Breast epithelium (tissue), 4 donors: ENCODE data around the gene TLCD3A. TPM values are rescaled to one million over a fixed set of nuclear protein-coding genes. Genes with fewer than 3 reads are reported as not detected.

Experiments
- DNase-seq, 2 donors: peaks; one replicate each; pipeline ENCODE4 v3.0.0-alpha.2; 2019; ENCODE audit warnings: low spot score in 2 of 2
- H3K27ac ChIP-seq, 2 donors: fragments of 200-600 bp; sonication (generic) in 1 of 2; one replicate each; pipeline ENCODE4 v1.5.1; 2016 to 2019; ENCODE audit warnings: mild to moderate bottlenecking in 1 of 2
- H3K27me3 ChIP-seq, 2 donors: fragments of 200-600 bp; sonication (generic) in 1 of 2; one replicate each; pipeline versions ENCODE4 v1.5.1 to v1.6.0; 2017 to 2019; ENCODE audit warnings: control low read depth in 1 of 2, mild to moderate bottlenecking in 1 of 2
- H3K36me3 ChIP-seq: fragments of 200-600 bp; one replicate; pipeline ENCODE4 v1.5.1; 2019
- H3K4me1 ChIP-seq, 2 donors: fragments of 200-600 bp; sonication (generic); one replicate each; pipeline ENCODE4 v1.5.1; 2016 to 2019; ENCODE audit warnings: control low read depth in 1 of 2
- H3K4me3 ChIP-seq, 3 donors: fragments of 200-600 bp; sonication (generic); 1 replicate in 2 of 3; 2 replicates in 1 of 3; pipeline ENCODE4 v1.5.1; 2016 to 2019; ENCODE audit warnings: mild to moderate bottlenecking in 3 of 3, moderate library complexity in 2 of 3
- H3K9me3 ChIP-seq, 2 donors: fragments of 200-600 bp; sonication (generic) in 1 of 2; one replicate each; pipeline ENCODE4 v1.5.1; 2016 to 2019; ENCODE audit warnings: control low read depth in 1 of 2
- POLR2A ChIP-seq: fragments of 450-650 bp; IDR thresholded peaks from one replicate; pipeline ENCODE4 v1.6.1; 2016; ENCODE audit warnings: antibody characterized with exemption, mild to moderate bottlenecking, moderate library complexity
- POLR2AphosphoS5 ChIP-seq, 3 donors: sonication (generic); formaldehyde crosslinking; IDR thresholded peaks; one replicate each; pipeline ENCODE4 v1.6.1; 2017; ENCODE audit warnings: antibody characterized with exemption in 3 of 3
- intact Hi-C: fragments of 100-400 bp; cut with DNase I; formaldehyde crosslinking; loops from one replicate; pipeline ENCODE4 v1.15.1; 2023; ENCODE audit warnings: low total_unique reads
- total RNA-seq, 3 donors: library from RNA; depleted of rRNA; stranded (reverse); fragments of >200 nt; gene quantifications; one replicate each; pipeline ENCODE4 v1.1.0, GENCODE V29; 2016
- TF ChIP-seq, protein P1 (sequence below), 3 donors: fragments of 450-650 bp; IDR thresholded peaks; one replicate each; pipeline ENCODE4 v1.5.1; 2016 to 2017; ENCODE audit warnings: antibody characterized with exemption in 3 of 3, mild to moderate bottlenecking in 3 of 3, moderate library complexity in 3 of 3

Gene TLCD3A
- total RNA-seq, 3 donors from 2014 or later: 5.0 to 5.9 (median 5.6) TPM

DNA sequence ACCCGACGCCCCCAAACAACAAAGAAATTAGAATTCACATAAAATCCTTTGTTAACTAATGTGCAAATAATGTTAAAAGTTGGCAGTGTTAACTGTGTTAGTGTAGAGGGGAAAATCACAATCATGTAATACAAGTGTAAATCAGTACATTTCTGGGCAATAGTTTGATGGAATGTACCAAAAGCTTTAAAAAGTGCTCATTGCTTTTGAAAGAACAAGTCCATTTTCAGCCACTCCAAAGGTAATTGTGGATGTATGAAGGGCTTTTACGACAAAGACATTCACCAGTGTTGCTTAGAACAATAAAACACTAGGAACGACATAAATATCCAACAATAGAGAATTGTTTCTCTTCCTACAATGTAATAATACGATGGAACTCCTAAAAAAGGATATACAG, 40.6 kb downstream of the TLCD3A start:
- no peak for DNase-seq
- Histone ChIP-seq H3K4me3 (no peak overlapping the region), H3K9me3 (no peaks in the 10 kb centered on the region), H3K27me3 (no peaks in the 10 kb centered on the region), H3K27ac (no peak overlapping the region), H3K36me3 (peaks cover 3% of the 10 kb centered on the region), H3K4me1 (no peaks in the 10 kb centered on the region)
- no peak for TF ChIP-seq POLR2A
- TF ChIP-seq, protein P1, sequence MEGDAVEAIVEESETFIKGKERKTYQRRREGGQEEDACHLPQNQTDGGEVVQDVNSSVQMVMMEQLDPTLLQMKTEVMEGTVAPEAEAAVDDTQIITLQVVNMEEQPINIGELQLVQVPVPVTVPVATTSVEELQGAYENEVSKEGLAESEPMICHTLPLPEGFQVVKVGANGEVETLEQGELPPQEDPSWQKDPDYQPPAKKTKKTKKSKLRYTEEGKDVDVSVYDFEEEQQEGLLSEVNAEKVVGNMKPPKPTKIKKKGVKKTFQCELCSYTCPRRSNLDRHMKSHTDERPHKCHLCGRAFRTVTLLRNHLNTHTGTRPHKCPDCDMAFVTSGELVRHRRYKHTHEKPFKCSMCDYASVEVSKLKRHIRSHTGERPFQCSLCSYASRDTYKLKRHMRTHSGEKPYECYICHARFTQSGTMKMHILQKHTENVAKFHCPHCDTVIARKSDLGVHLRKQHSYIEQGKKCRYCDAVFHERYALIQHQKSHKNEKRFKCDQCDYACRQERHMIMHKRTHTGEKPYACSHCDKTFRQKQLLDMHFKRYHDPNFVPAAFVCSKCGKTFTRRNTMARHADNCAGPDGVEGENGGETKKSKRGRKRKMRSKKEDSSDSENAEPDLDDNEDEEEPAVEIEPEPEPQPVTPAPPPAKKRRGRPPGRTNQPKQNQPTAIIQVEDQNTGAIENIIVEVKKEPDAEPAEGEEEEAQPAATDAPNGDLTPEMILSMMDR (IDR thresholded peaks at IDR 0.05): no peak
- no peak for TF ChIP-seq POLR2AphosphoS5 (IDR thresholded peaks at IDR 0.05)
- intact Hi-C loops: no loop called here

DNA sequence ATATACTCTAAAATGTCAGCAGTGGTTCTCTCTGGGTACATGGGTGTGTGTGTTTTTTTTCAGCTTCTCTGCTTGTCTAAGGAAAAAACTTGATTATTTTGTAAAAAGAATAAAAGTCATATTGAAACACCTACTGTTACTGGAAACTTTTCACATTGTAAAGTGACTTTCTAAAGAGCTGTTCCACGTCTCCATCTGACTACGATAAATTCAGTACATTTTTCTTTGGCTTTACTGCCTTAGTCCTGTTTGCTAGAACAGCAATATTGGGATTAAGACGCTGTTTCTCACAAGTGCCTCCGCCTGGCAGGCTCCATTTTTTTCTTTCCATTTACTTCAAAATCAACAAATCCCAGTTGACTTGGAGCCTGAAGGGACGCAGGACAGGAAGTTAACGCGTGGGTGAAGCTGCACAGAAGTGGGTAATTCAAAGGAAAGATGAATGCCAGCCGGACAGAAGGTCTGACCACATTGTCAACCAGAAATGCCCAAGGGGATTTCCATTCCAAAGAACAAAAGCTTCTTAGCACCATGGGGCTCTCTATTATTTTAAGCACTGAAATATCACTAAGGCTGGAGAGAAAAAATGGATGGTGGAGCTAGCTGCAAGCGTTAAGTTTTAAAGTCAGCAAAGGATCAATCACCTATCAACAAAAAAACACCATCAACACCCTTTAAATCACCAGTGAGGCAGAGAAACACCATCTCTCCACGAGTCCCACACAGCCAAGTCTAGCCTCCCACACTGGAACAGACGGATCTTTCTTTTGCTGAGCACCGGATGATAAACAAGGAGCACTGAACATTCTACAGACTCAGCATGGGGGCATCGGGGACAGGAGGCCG, 41.3 kb downstream of the TLCD3A start:
- DNase-seq: no peak
- Histone ChIP-seq H3K27ac (no peak overlapping the region), H3K36me3 (peaks cover 3% of the 10 kb centered on the region), H3K4me1 (no peaks in the 10 kb centered on the region), H3K27me3 (no peaks in the 10 kb centered on the region), H3K9me3 (no peaks in the 10 kb centered on the region), H3K4me3 (no peak overlapping the region)
- intact Hi-C loops: no loop called here
- TF ChIP-seq, protein P1 (IDR thresholded peaks at IDR 0.05): no peak
- TF ChIP-seq POLR2AphosphoS5 (IDR thresholded peaks at IDR 0.05): no peak
- no peak for TF ChIP-seq POLR2A

DNA sequence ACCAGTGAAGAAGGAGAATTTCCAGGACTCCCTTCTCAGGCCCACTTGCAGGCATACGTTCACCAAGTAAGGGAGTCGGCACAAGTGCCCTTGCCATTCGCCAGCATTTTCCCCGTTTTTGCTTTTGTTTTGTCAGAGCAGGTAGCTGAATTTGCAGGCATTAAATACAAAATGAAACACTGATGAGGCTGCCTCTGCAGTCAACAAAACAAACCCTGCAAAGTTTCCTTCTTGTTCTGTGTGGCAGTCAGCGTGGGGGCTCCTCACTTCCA, 41.9 kb downstream of the TLCD3A start:
- H3K27ac ChIP-seq: no peak overlapping the region
- no peak for TF ChIP-seq POLR2A
- no peak for DNase-seq

DNA sequence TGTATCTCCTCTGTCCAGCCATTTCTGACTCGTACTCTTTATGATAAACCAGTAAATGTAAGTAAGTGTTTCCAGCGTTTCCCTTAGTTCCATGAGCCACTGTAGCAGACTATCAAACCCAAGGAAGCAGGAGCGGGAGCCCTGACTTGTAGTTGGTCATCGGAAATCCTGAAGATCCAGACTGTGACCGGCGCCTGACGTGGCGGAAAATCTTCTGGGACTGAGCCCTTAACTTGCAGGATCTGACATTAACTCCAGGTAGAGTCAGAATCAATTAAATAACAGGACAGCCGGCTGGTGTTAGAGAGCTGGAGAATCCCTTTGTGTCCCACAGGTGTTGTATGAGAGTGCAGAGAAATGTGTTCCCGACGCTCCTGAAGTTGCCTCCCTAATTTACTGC, 45.7 kb downstream of the TLCD3A start:
- intact Hi-C loops: no loop called here
- DNase-seq: no peak
- Histone ChIP-seq H3K4me1 (peaks cover 2 to 3% of the 10 kb centered on the region in 2 donors), H3K4me3 (no peak overlapping the region), H3K27ac (no peak overlapping the region), H3K36me3 (no peaks in the 10 kb centered on the region), H3K9me3 (no peaks in the 10 kb centered on the region), H3K27me3 (no peaks in the 10 kb centered on the region)
- TF ChIP-seq POLR2AphosphoS5 (IDR thresholded peaks at IDR 0.05): no peak
- no peak for TF ChIP-seq POLR2A
- TF ChIP-seq, protein P1 (IDR thresholded peaks at IDR 0.05): no peak

More for the DNA sequence above, 41.9 kb downstream of the TLCD3A start:
- no peaks in the 10 kb centered on the region for H3K4me1 ChIP-seq
- no peaks in the 10 kb centered on the region for H3K9me3 ChIP-seq
- peaks cover 3% of the 10 kb centered on the region for H3K36me3 ChIP-seq
- H3K27me3 ChIP-seq: no peaks in the 10 kb centered on the region
- intact Hi-C loops: no loop called here
- no peak overlapping the region for H3K4me3 ChIP-seq

DNA sequence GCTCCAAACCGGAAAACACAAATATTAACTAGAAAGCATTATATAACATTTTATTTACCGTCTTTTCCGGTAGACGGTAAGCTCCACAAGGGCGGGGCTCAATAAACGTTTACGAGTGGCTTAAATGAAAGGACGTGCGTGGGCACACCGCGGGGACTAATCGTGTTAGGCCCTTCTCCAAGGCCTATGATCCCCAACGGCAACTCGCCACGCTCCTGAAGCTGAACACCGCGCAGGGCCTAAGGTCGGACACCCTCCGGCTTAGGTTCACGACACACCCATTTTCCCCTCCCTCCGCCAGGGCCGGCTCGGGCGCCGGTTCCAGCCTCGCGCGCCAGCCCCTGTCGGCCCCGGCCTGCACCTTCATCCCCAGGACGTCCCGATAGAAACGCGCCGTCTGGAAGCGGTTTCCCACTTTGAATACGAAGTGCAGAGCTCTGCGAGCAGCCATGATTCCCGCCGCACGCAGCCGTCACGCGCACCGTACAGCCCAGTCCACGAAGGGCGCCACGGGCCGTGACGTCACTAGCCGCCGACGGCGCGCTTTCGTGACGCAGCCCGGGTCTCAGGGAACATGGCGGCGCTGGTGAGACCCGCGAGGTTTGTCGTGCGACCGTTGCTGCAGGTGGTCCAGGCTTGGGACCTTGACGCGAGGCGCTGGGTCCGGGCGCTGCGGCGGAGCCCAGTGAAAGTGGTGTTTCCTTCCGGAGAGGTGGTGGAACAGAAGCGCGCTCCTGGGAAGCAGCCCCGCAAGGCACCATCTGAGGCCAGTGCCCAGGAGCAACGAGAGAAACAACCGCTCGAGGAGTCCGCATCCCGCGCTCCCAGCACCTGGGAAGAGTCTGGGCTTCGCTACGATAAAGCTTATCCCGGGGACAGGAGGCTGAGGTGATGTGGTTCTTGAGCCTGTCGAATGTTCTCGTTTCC, 49.7 kb downstream of the TLCD3A start, which contains the start of the genes GLOD4 and MRM3:
GLOD4 (minus strand) TSS at position 476 of the 927 bp plus-strand sequence; CDS start at position 451, 25 bp downstream.
MRM3 (plus strand) TSS at position 549 of the 927 bp plus-strand sequence; CDS start at position 575, 26 bp downstream.
- Histone ChIP-seq H3K9me3 (no peaks in the 10 kb centered on the region), H3K36me3 (no peaks in the 10 kb centered on the region), H3K27me3 (no peaks in the 10 kb centered on the region), H3K27ac (peak within 1 kb of the TSS; percentile 88 to 93), H3K4me1 (peaks cover 4 to 18% of the 10 kb centered on the region in 2 donors), H3K4me3 (peak within 1 kb of the TSS; percentile 68 to 94 (median 79))
- TF ChIP-seq, protein P1 (IDR thresholded peaks at IDR 0.05): peak; percentile 34 to 51 (median 38)
- TF ChIP-seq POLR2AphosphoS5 (IDR thresholded peaks at IDR 0.05): peak; percentile 98
- TF ChIP-seq POLR2A: peak; percentile 78
- peak; percentile 92 to 94 for DNase-seq
- intact Hi-C loops: no loop called here
